HCT116 (cell line): ENCODE data around the gene MS4A12. TPM values are rescaled to one million over a fixed set of nuclear protein-coding genes. Genes with fewer than 3 reads are reported as not detected.

Experiments
- ATAC-seq: fragments of 200-7000 bp; cut with Tn5 transposase; 2 replicates; pipeline ENCODE4 v1.9.1; 2020; ENCODE audit warnings: mild to moderate bottlenecking, moderate library complexity
- BruUV-seq: library from RNA; stranded (reverse); fragments of 400-500 nt; replicated peaks from 2 replicates; lab custom pipeline; 2021; lab: Mats Ljungman, UMichigan
- CTCF ChIA-PET: fragments of 300-600 bp; sonication (Branson Sonifier 250); formaldehyde crosslinking; loops from one replicate; lab custom pipeline; 2021; ENCODE audit warnings: antibody characterized with exemption; lab: Charles Lee
- POLR2A ChIA-PET: fragments of 300-600, 350-600 bp; sonication (Branson Sonifier 250); formaldehyde crosslinking; loops from one replicate; lab custom pipeline; 2021; ENCODE audit warnings: antibody characterized with exemption; lab: Charles Lee
- RAD21 ChIA-PET, 2 experiments: fragments of 300-600 bp; sonication (Branson Sonifier 250); formaldehyde crosslinking; loops; one replicate each; lab custom pipeline; 2023; ENCODE audit warnings: low total read pairs in 2 of 2; ENCODE audit not compliant: uncharacterized antibody in 2 of 2, unreplicated experiment in 2 of 2, low non-redundant PET in 1 of 2; lab: Charles Lee
- DNase-seq: peaks from one replicate; pipeline ENCODE4 v3.0.0-alpha.2; 2010; ENCODE audit warnings: low read depth, low spot score
- H2AFZ ChIP-seq: fragments of 200-600 bp; shearing (Covaris generic), sonication (generic); 2 replicates; pipeline ENCODE4 v1.6.1; 2017; ENCODE audit warnings: low read depth, mixed run types, mixed read lengths, antibody characterized with exemption, low read length; ENCODE audit not compliant: poor library complexity, severe bottlenecking
- H3K27ac ChIP-seq: 2 replicates; pipeline ENCODE4 v1.5.1; 2012; ENCODE audit warnings: low read depth, low read length
- H3K27me3 ChIP-seq: fragments of 200-600 bp; sonication (generic); 2 replicates; pipeline ENCODE4 v1.6.1; 2016; ENCODE audit warnings: mixed run types, low read length, mixed read lengths; ENCODE audit not compliant: insufficient read depth
- H3K36me3 ChIP-seq, 2 experiments: fragments of 200-500 bp in 1 of 2; fragments of 200-600 bp in 1 of 2; sonication (Bioruptor generic) in 1 of 2; sonication (generic) in 1 of 2; 2 replicates each; pipeline versions ENCODE4 v1.5.1 to v1.6.1; 2014 to 2016; ENCODE audit warnings: low read length in 2 of 2, inconsistent platforms in 1 of 2, mixed read lengths in 1 of 2, mixed run types in 1 of 2; ENCODE audit not compliant: insufficient read depth in 2 of 2, control insufficient read depth in 1 of 2
- H3K4me1 ChIP-seq, 2 experiments: fragments of 200-600 bp in 1 of 2; sonication (generic) in 1 of 2; 2 replicates each; pipeline versions ENCODE4 v1.5.1 to v1.6.1; 2012 to 2017; ENCODE audit warnings: low read length in 2 of 2, inconsistent platforms in 1 of 2, mild to moderate bottlenecking in 1 of 2, mixed read lengths in 1 of 2, mixed run types in 1 of 2, moderate library complexity in 1 of 2; ENCODE audit not compliant: insufficient read depth in 2 of 2, control insufficient read depth in 1 of 2
- H3K4me2 ChIP-seq: fragments of 200-600 bp; sonication (generic); 2 replicates; pipeline ENCODE4 v1.6.1; 2017; ENCODE audit warnings: mixed run types, low read length, mixed read lengths
- H3K4me3 ChIP-seq, 2 experiments: fragments of 200-600 bp in 1 of 2; sonication (generic) in 1 of 2; replicated peaks in 1 of 2; 2 replicates each; pipeline ENCODE4 v1.5.1; 2011 to 2016; ENCODE audit warnings: low read length in 2 of 2, control low read depth in 1 of 2, low read depth in 1 of 2, mild to moderate bottlenecking in 1 of 2, mixed read lengths in 1 of 2, mixed run types in 1 of 2
- H3K79me2 ChIP-seq: fragments of 200-600 bp; sonication (generic); 2 replicates; pipeline ENCODE4 v1.6.1; 2017; ENCODE audit warnings: mild to moderate bottlenecking, mixed run types, low read length, moderate library complexity, mixed read lengths; ENCODE audit not compliant: insufficient read depth
- H3K9ac ChIP-seq: fragments of 200-600 bp; sonication (generic); 2 replicates; pipeline ENCODE4 v1.6.1; 2016; ENCODE audit warnings: low read length, mixed read lengths
- H3K9me2 ChIP-seq: fragments of 200-600 bp; sonication (generic), shearing (Covaris generic); 2 replicates; pipeline ENCODE4 v1.6.1; 2017; ENCODE audit warnings: mixed run types, mild to moderate bottlenecking, moderate library complexity; ENCODE audit not compliant: insufficient read depth
- H3K9me3 ChIP-seq, 2 experiments: fragments of 200-500 bp in 1 of 2; fragments of 200-600 bp in 1 of 2; sonication (Bioruptor generic) in 1 of 2; sonication (generic) in 1 of 2; 2 replicates each; pipeline ENCODE4 v1.6.1; 2014 to 2017; ENCODE audit warnings: low read length in 2 of 2, mixed read lengths in 2 of 2, inconsistent platforms in 1 of 2, low read depth in 1 of 2, mild to moderate bottlenecking in 1 of 2, mixed run types in 1 of 2, moderate library complexity in 1 of 2; ENCODE audit not compliant: control insufficient read depth in 1 of 2, insufficient read depth in 1 of 2
- H4K20me1 ChIP-seq: fragments of 200-600 bp; sonication (generic), shearing (Covaris generic); 2 replicates; pipeline ENCODE4 v1.6.1; 2017; ENCODE audit warnings: mixed run types, mild to moderate bottlenecking, moderate library complexity; ENCODE audit not compliant: insufficient read depth
- POLR2AphosphoS5 ChIP-seq: IDR thresholded peaks from 2 replicates; pipeline ENCODE4 v1.6.1; 2011; ENCODE audit warnings: mild to moderate bottlenecking, low read depth, low read length, moderate library complexity
- REST ChIP-seq: IDR thresholded peaks from 2 replicates; pipeline ENCODE4 v1.6.1; 2012; ENCODE audit warnings: low read depth
- ZFX ChIP-seq: fragments of 450-650 bp; IDR thresholded peaks from 2 replicates; pipeline ENCODE4 v1.6.1; 2017
- intact Hi-C: fragments of 100-400 bp; cut with micrococcal nuclease; formaldehyde crosslinking; loops from 2 replicates; pipeline ENCODE4 v1.10.0; 2022
- total RNA-seq: library from RNA; stranded (reverse); gene quantifications from one replicate; pipeline ENCODE4 v1.2.1, GENCODE V29; 2021; ENCODE audit not compliant: unreplicated experiment
- TF ChIP-seq, protein P1 (sequence below): IDR thresholded peaks from 2 replicates; pipeline ENCODE4 v1.6.1; 2012
- TF ChIP-seq, protein P2 (sequence below): IDR thresholded peaks from 2 replicates; pipeline ENCODE4 v1.6.1; 2012

MS4A12 gene
- total RNA-seq, 1 experiment from 2014 or later = not detected

GRCh38 chr11:60498853-60499252 is 6.3 kb downstream of the MS4A12 start (continued):
- TF ChIP-seq REST (no peak), POLR2AphosphoS5 (no peak)

GRCh38 chr11:60500276-60500910 is 7.8 kb downstream of the MS4A12 start:
- CTCF ChIA-PET = no interaction called here
- no peaks in the 10 kb centered on the region for H3K9me2 ChIP-seq
- H4K20me1 ChIP-seq = no peaks in the 10 kb centered on the region
- no peak overlapping the region for H3K4me2 ChIP-seq
- no peak overlapping the region for H3K27ac ChIP-seq
- H3K9me3 ChIP-seq = no peaks in the 10 kb centered on the region
- ATAC-seq (no peak), DNase-seq (no peak)
- TF ChIP-seq, protein P1, sequence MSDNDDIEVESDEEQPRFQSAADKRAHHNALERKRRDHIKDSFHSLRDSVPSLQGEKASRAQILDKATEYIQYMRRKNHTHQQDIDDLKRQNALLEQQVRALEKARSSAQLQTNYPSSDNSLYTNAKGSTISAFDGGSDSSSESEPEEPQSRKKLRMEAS = no peak
- TF ChIP-seq ZFX (no peak), POLR2AphosphoS5 (no peak)
- TF ChIP-seq, protein P2, sequence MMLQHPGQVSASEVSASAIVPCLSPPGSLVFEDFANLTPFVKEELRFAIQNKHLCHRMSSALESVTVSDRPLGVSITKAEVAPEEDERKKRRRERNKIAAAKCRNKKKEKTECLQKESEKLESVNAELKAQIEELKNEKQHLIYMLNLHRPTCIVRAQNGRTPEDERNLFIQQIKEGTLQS = no peak
- no peaks in the 10 kb centered on the region for H3K36me3 ChIP-seq
- no peak overlapping the region for H3K4me3 ChIP-seq
- intact Hi-C loops = no loop called here
- RAD21 ChIA-PET = no interaction called here
- H3K4me1 ChIP-seq = no peaks in the 10 kb centered on the region
- H2AFZ ChIP-seq = no peak overlapping the region
- H3K79me2 ChIP-seq = no peaks in the 10 kb centered on the region
- no TSS peak for BruUV-seq
- peaks cover 3% of the 10 kb centered on the region; the same call in 1 of the 2 replicates for H3K27me3 ChIP-seq
- H3K9ac ChIP-seq = no peak overlapping the region
- POLR2A ChIA-PET = interaction anchor here (0.7 kb wide), 1 partner anchor 73 kb away, joined by 3 read pairs; no protein-coding TSS in a partner anchor
